Measurements from ENCODE around the gene ARHGAP15.

- TF ChIP-seq CTCF (IDR thresholded peaks at IDR 0.05) (no peak), EP300 (IDR thresholded peaks at IDR 0.05; ENCODE audit: low read depth) (no peak)
Measured at GRCh38 chr2:143579456-143579855, 450.2 kb downstream of the ARHGAP15 start.

All from transverse colon (tissue), 3 donors.